Measurements from ENCODE around the gene SLC66A2. TPM values are rescaled to one million over a fixed set of nuclear protein-coding genes. Genes with fewer than 3 reads are reported as not detected.
"Not testable (repeated sequence)": the region's sequence is repeated elsewhere in the genome, so short reads cannot be mapped to it uniquely, and the experiment has no call there.

SLC66A2 gene
- polyA plus RNA-seq, 4 donors = 21.0 to 29.8 (median 24.7) TPM

GRCh38 chr18:79971211-79971952 is 19.9 kb upstream of the SLC66A2 start:
- DNase-seq (ENCODE audit: low read depth in 4 of 4, low spot score in 3 of 4) = no peak

GRCh38 chr18:79970419-79971133 is 19.1 kb upstream of the SLC66A2 start:
- DNase-seq (ENCODE audit: low read depth in 4 of 4, low spot score in 3 of 4) = no peak

- DNase-seq (ENCODE audit: low read depth in 4 of 4, low spot score in 3 of 4) = no peak
Observed at GRCh38 chr18:79965119-79965902, 13.9 kb upstream of the SLC66A2 start.

- DNase-seq (ENCODE audit: low read depth in 4 of 4, low spot score in 3 of 4) = no peak
Observed at GRCh38 chr18:79964330-79965118, 13.1 kb upstream of the SLC66A2 start, which contains the start of gene HSBP1L1. TSS of gene HSBP1L1 (plus strand) at chr18:79964643. CDS start at chr18:79964736, 93 bp downstream.

- no peak for DNase-seq (ENCODE audit: low read depth in 4 of 4, low spot score in 3 of 4)
Observed at GRCh38 chr18:79963658-79964329, 12.3 kb upstream of the SLC66A2 start.

- DNase-seq (ENCODE audit: low read depth in 4 of 4, low spot score in 3 of 4) = no peak
Observed at GRCh38 chr18:79962835-79963657, 11.6 kb upstream of the SLC66A2 start.

GRCh38 chr18:79962311-79962710 is 10.9 kb upstream of the SLC66A2 start:
- DNase-seq (ENCODE audit: low read depth in 4 of 4, low spot score in 3 of 4) = no peak

GRCh38 chr18:79961527-79962291 is 10.3 kb upstream of the SLC66A2 start:
- DNase-seq (ENCODE audit: low read depth in 4 of 4, low spot score in 3 of 4) = no peak

GRCh38 chr18:79960921-79961526 is 9.6 kb upstream of the SLC66A2 start:
- DNase-seq (ENCODE audit: low read depth in 4 of 4, low spot score in 3 of 4) = no peak

GRCh38 chr18:79960161-79960801 is 8.8 kb upstream of the SLC66A2 start:
- not testable (repeated sequence) for DNase-seq (ENCODE audit: low read depth in 4 of 4, low spot score in 3 of 4)

- DNase-seq (ENCODE audit: low read depth in 4 of 4, low spot score in 3 of 4) = no peak
Observed at GRCh38 chr18:79958981-79959380, 7.5 kb upstream of the SLC66A2 start.

- no peak for DNase-seq (ENCODE audit: low read depth in 4 of 4, low spot score in 3 of 4)
Observed at GRCh38 chr18:79956276-79956675, 4.8 kb upstream of the SLC66A2 start.

GRCh38 chr18:79955302-79956075 is 4.0 kb upstream of the SLC66A2 start:
- no peak for DNase-seq (ENCODE audit: low read depth in 4 of 4, low spot score in 3 of 4)

- no peak for DNase-seq (ENCODE audit: low read depth in 4 of 4, low spot score in 3 of 4)
Observed at GRCh38 chr18:79954791-79955190, 3.3 kb upstream of the SLC66A2 start.

- DNase-seq (ENCODE audit: low read depth in 4 of 4, low spot score in 3 of 4) = no peak
Observed at GRCh38 chr18:79953971-79954651, 2.7 kb upstream of the SLC66A2 start.

GRCh38 chr18:79952996-79953559 is 1.6 kb upstream of the SLC66A2 start:
- DNase-seq (ENCODE audit: low read depth in 4 of 4, low spot score in 3 of 4) = no peak
